DND-41 (cell line): ENCODE results near the gene ZBTB8A.
A peak's percentile ranks its signal among the peaks of the same experiment; 100 is the strongest.
"Not testable (repeated sequence)": the region's sequence is repeated elsewhere in the genome, so short reads cannot be mapped to it uniquely, and the experiment has no call there.

Source experiments
- ATAC-seq: fragments of 200-7000 bp; cut with Tn5 transposase; 3 replicates; pipeline ENCODE4 v1.9.1; 2021; ENCODE audit warnings: low read depth; ENCODE audit not compliant: insufficient read depth
- DNase-seq: peaks from one replicate; pipeline ENCODE4 v3.0.0-alpha.2; 2020
- H2AFZ ChIP-seq: 2 replicates; pipeline ENCODE4 v1.6.0; 2012; ENCODE audit warnings: low read depth, low read length
- H3K27ac ChIP-seq: 2 replicates; pipeline ENCODE4 v1.5.1; 2012; ENCODE audit warnings: low read length, inconsistent platforms
- H3K27me3 ChIP-seq: fragments of 200-600 bp; sonication (generic); 2 replicates; pipeline ENCODE4 v1.6.0; 2012; ENCODE audit warnings: low read length, mild to moderate bottlenecking, inconsistent platforms; ENCODE audit not compliant: insufficient read depth, poor library complexity
- H3K36me3 ChIP-seq: 2 replicates; pipeline ENCODE4 v1.5.1; 2012; ENCODE audit warnings: low read length, inconsistent platforms; ENCODE audit not compliant: insufficient read depth
- H3K4me1 ChIP-seq: 2 replicates; pipeline ENCODE4 v1.5.1; 2012; ENCODE audit warnings: mild to moderate bottlenecking, low read length; ENCODE audit not compliant: insufficient read depth
- H3K4me2 ChIP-seq: 2 replicates; pipeline ENCODE4 v1.6.0; 2012; ENCODE audit warnings: mild to moderate bottlenecking, moderate library complexity, low read length, inconsistent platforms; ENCODE audit not compliant: insufficient read depth
- H3K4me3 ChIP-seq, 2 experiments: fragments of 200-600 bp in 1 of 2; shearing (Covaris generic) in 1 of 2; 2 replicates each; pipeline ENCODE4 v1.5.1; 2012 to 2016; ENCODE audit warnings: inconsistent platforms in 2 of 2, low read length in 2 of 2, mild to moderate bottlenecking in 2 of 2, low read depth in 1 of 2, moderate library complexity in 1 of 2
- H3K79me2 ChIP-seq: 2 replicates; pipeline ENCODE4 v1.6.0; 2012; ENCODE audit warnings: low read length, inconsistent platforms; ENCODE audit not compliant: insufficient read depth
- H3K9ac ChIP-seq: 2 replicates; pipeline ENCODE4 v1.6.0; 2012; ENCODE audit warnings: low read depth, mild to moderate bottlenecking, inconsistent platforms, low read length, moderate library complexity
- H3K9me3 ChIP-seq: 2 replicates; pipeline ENCODE4 v1.5.1; 2012; ENCODE audit warnings: low read length, moderate library complexity, mild to moderate bottlenecking, inconsistent platforms; ENCODE audit not compliant: insufficient read depth, severe bottlenecking
- H4K20me1 ChIP-seq: 2 replicates; pipeline ENCODE4 v1.6.0; 2012; ENCODE audit warnings: low read length; ENCODE audit not compliant: insufficient read depth
- EZH2 ChIP-seq: IDR thresholded peaks from 3 replicates; pipeline ENCODE4 v1.6.1; 2012; ENCODE audit warnings: borderline replicate concordance, low read depth, mild to moderate bottlenecking, moderate library complexity, low read length, inconsistent platforms; ENCODE audit not compliant: severe bottlenecking
- TF ChIP-seq, protein P1 (sequence below): IDR thresholded peaks from 2 replicates; pipeline ENCODE4 v1.5.1; 2012; ENCODE audit warnings: borderline replicate concordance, low read length, moderate library complexity, mild to moderate bottlenecking; ENCODE audit not compliant: poor library complexity, severe bottlenecking; ENCODE audit errors: extremely low read depth

ZBTB8A gene

DNA sequence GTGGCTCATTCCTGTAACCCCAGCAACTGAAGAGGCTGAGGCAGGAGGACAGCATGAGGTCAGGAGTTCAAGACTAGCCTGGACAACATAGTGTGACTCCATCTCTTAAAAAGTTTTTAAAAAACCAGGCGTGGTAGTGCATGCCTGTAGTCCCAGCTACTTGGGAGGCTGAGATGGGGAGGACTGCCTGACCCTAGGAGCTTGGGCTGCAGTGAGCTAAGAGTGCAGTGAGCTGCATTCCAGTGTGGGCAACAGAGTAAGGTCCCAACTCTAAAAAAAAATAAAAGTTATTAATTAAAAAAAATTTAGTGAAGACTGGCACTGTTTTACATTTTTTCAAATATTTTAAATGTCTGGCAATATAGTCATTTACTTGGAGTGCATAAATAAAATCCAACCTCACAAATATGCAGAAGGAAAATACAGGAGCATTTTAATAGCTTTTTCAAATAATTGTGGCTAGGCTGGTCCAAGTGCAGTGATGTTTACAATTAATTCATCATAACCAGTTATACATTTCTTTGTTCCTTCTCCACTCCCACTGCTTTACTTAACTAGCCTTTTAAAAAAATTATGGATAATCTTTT lies 100.4 kb downstream of the ZBTB8A start:
- no peak for ATAC-seq
- Histone ChIP-seq H3K79me2 (peaks cover 81% of the 10 kb centered on the region), H3K9me3 (no peaks in the 10 kb centered on the region), H3K36me3 (peaks cover 4% of the 10 kb centered on the region), H3K9ac (no peak overlapping the region), H2AFZ (no peak overlapping the region), H3K4me2 (no peak overlapping the region), H3K27ac (no peak overlapping the region), H3K4me1 (no peaks in the 10 kb centered on the region), H3K27me3 (no peaks in the 10 kb centered on the region), H3K4me3 (no peak overlapping the region), H4K20me1 (peaks cover 9% of the 10 kb centered on the region; the same call in 1 of the 2 replicates)
- DNase-seq: no peak
- no peak for TF ChIP-seq EZH2
- TF ChIP-seq, protein P1, sequence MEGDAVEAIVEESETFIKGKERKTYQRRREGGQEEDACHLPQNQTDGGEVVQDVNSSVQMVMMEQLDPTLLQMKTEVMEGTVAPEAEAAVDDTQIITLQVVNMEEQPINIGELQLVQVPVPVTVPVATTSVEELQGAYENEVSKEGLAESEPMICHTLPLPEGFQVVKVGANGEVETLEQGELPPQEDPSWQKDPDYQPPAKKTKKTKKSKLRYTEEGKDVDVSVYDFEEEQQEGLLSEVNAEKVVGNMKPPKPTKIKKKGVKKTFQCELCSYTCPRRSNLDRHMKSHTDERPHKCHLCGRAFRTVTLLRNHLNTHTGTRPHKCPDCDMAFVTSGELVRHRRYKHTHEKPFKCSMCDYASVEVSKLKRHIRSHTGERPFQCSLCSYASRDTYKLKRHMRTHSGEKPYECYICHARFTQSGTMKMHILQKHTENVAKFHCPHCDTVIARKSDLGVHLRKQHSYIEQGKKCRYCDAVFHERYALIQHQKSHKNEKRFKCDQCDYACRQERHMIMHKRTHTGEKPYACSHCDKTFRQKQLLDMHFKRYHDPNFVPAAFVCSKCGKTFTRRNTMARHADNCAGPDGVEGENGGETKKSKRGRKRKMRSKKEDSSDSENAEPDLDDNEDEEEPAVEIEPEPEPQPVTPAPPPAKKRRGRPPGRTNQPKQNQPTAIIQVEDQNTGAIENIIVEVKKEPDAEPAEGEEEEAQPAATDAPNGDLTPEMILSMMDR: no peak

DNA sequence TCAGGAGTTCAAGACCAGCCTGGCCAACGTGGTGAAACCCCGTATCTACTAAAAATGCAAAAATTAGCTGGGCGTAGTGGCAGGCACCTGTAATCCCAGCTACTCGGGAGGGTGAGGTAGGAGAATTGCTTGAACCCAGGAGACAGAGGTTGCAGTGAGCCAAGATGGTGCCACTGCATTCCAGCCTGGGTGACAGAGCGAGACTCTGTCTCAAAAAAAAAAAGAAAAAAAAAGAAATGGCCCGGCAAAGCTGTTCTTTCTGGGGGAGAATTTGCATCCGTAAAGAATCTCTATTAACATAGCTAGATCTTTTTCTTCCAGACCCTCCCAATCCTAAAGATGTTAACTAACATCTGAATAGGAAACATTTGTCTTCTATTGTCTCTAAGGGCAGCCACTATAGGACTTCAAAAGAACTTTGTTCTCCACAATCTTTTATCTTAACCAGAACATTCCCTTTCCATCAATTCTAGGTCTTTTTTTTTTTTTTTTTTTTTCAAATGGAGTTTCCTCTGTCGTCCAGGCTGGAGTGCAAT lies 103.1 kb downstream of the ZBTB8A start:
- Histone ChIP-seq H3K36me3 (peaks cover 16% of the 10 kb centered on the region), H4K20me1 (peaks cover 11% of the 10 kb centered on the region; the same call in 1 of the 2 replicates), H3K79me2 (peaks cover 86% of the 10 kb centered on the region)
- H3K4me1 ChIP-seq, H3K9ac ChIP-seq, H3K9me3 ChIP-seq, H3K4me3 ChIP-seq, H3K27ac ChIP-seq, H2AFZ ChIP-seq, H3K4me2 ChIP-seq, ATAC-seq, H3K27me3 ChIP-seq, DNase-seq: not testable (repeated sequence)

DNA sequence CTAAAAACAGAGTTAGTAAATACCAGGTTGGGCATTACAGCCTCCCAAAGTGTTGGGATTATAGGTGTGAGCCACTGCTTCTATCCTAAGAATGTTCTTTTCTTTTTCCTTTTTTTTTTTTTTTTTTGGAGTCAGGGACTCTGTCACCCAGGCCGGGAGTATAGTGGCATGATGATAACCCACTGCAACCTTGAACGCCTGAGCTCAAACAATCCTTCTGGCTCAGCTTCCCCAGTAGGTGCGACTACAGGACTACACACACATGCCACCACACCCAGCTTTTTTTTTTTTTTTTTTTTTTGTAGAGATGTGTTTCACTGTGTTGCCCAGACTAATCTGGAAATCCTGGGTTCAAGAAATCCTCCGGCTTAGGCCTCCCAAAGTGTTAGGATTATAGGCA lies 105.2 kb downstream of the ZBTB8A start:
- no peak for ATAC-seq
- Histone ChIP-seq H3K9me3 (no peaks in the 10 kb centered on the region), H3K27me3 (no peaks in the 10 kb centered on the region), H3K4me3 (no peak overlapping the region), H3K79me2 (peaks cover 88% of the 10 kb centered on the region), H3K4me2 (no peak overlapping the region), H3K36me3 (peaks cover 16% of the 10 kb centered on the region), H3K4me1 (peaks cover 15% of the 10 kb centered on the region), H3K9ac (no peak overlapping the region), H2AFZ (no peak overlapping the region), H4K20me1 (peaks cover 11% of the 10 kb centered on the region; the same call in 1 of the 2 replicates), H3K27ac (no peak overlapping the region)
- TF ChIP-seq, protein P1: no peak
- no peak for TF ChIP-seq EZH2
- no peak for DNase-seq

DNA sequence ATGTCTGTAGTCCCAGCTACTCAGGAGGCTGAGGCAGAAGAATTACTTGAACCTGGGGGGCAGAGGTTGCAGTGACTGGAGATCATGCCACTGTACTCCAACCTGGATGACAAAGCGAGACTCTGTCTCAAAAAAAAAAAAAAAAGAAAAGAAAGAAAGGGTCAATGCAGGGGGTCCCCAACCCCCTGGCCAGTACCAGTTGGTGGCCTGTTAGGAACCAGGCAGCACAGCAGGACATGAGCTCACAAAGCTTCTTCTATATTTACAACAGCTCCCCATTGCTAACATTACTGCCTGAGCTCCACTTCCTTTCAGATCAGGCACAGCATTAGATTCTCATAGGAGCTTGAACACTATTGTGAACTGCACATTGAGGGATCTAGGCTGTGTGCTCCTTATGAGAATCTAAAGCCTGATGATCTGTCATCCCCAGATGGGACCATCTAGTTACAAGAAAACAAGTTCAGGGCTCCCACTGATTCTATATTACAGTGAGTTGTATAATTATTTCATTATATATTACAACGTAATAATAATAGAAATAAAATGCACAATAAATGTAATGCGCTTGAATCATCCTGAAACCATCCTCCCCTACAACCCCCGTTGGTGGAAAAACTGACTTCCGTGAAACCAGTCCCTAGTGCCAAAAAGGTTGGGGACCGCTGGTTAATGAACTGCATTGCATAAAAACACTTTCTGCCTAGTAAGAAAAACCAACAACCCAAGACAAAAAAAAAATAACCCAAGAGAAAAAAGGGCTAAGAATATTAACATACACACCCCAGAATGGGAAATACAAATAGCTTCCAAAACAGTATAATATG lies 108.3 kb downstream of the ZBTB8A start:
- H3K79me2 ChIP-seq: peaks cover 89% of the 10 kb centered on the region
- no peaks in the 10 kb centered on the region for H3K9me3 ChIP-seq
- no peak overlapping the region for H3K27ac ChIP-seq
- DNase-seq (no peak), ATAC-seq (no peak)
- H3K4me3 ChIP-seq: no peak overlapping the region
- H4K20me1 ChIP-seq: peaks cover 5% of the 10 kb centered on the region; the same call in 1 of the 2 replicates
- peak overlapping the region; percentile 57; the same call in 1 of the 2 replicates for H3K4me2 ChIP-seq
- H3K9ac ChIP-seq: no peak overlapping the region
- peaks cover 24% of the 10 kb centered on the region for H3K4me1 ChIP-seq
- TF ChIP-seq, protein P1: no peak
- TF ChIP-seq EZH2: no peak
- H3K36me3 ChIP-seq: peaks cover 28% of the 10 kb centered on the region
- no peaks in the 10 kb centered on the region for H3K27me3 ChIP-seq
- H2AFZ ChIP-seq: no peak overlapping the region
